GM21360 (cell line): ENCODE measurements around the gene PCYT1A.
"Not testable (repeated sequence)": the region's sequence is repeated elsewhere in the genome, so short reads cannot be mapped to it uniquely, and the experiment has no call there.

Experiments used
- ATAC-seq: cut with Tn5 transposase; IDR thresholded peaks from one replicate; pipeline ENCODE4 v1.9.1; 2021; ENCODE audit warnings: mild to moderate bottlenecking, moderate library complexity; ENCODE audit not compliant: unreplicated experiment

The PCYT1A gene

GRCh38 chr3:196287440-196288140 lies at the start of gene PCYT1A:
PCYT1A (minus strand) TSS chr3:196287726; CDS start chr3:196270531, 17,195 bp downstream.
- ATAC-seq: peak; percentile 63

- ATAC-seq: no peak
These were observed 49.0 kb upstream of the PCYT1A start for GRCh38 chr3:196336319-196337145.

- ATAC-seq: no peak
These were observed 48.0 kb upstream of the PCYT1A start for GRCh38 chr3:196335503-196335948.

GRCh38 chr3:196334982-196335381 lies 47.5 kb upstream of the PCYT1A start:
- no peak for ATAC-seq

- no peak for ATAC-seq
These were observed 44.6 kb upstream of the PCYT1A start for GRCh38 chr3:196332168-196332567.

GRCh38 chr3:196327405-196327804 lies 39.9 kb upstream of the PCYT1A start:
- no peak for ATAC-seq

GRCh38 chr3:196326936-196327335 lies 39.4 kb upstream of the PCYT1A start:
- ATAC-seq: no peak

- no peak for ATAC-seq
These were observed 36.2 kb upstream of the PCYT1A start for GRCh38 chr3:196323691-196324090.

GRCh38 chr3:196323016-196323415 lies 35.5 kb upstream of the PCYT1A start:
- ATAC-seq: no peak

- ATAC-seq: no peak
These were observed 33.6 kb upstream of the PCYT1A start for GRCh38 chr3:196321162-196321561.

GRCh38 chr3:196320137-196320536 lies 32.6 kb upstream of the PCYT1A start:
- ATAC-seq: no peak

GRCh38 chr3:196317687-196318467 lies 30.4 kb upstream of the PCYT1A start, which contains the start of gene DYNLT2B:
DYNLT2B (minus strand) TSS chr3:196318240; CDS start chr3:196318152, 88 bp downstream.
- peak; percentile 85 for ATAC-seq

GRCh38 chr3:196316799-196317686 lies 29.5 kb upstream of the PCYT1A start:
- ATAC-seq: peak; percentile 31

GRCh38 chr3:196315821-196316220 lies 28.3 kb upstream of the PCYT1A start:
- no peak for ATAC-seq

- ATAC-seq: no peak
These were observed 27.1 kb upstream of the PCYT1A start for GRCh38 chr3:196314597-196314996.

GRCh38 chr3:196314086-196314485 lies 26.6 kb upstream of the PCYT1A start:
- ATAC-seq: not testable (repeated sequence)

GRCh38 chr3:196302960-196303359 lies 15.4 kb upstream of the PCYT1A start:
- ATAC-seq: not testable (repeated sequence)

- ATAC-seq: not testable (repeated sequence)
These were observed 15.0 kb upstream of the PCYT1A start for GRCh38 chr3:196302551-196302950.

- no peak for ATAC-seq
These were observed 11.0 kb upstream of the PCYT1A start for GRCh38 chr3:196298521-196298920.

GRCh38 chr3:196292286-196292923 lies 4.9 kb upstream of the PCYT1A start:
- ATAC-seq: no peak
